PC-3 (cell line): ENCODE data around the gene CTRL. TPM values are rescaled to one million over a fixed set of nuclear protein-coding genes. Genes with fewer than 3 reads are reported as not detected.

ENCODE experiments used
- ATAC-seq: fragments of 200-7000 bp; cut with Tn5 transposase; 2 replicates; pipeline ENCODE4 v1.9.1; 2020; ENCODE audit warnings: mild to moderate bottlenecking, moderate library complexity
- BruUV-seq: library from RNA; stranded (reverse); fragments of 400-500 nt; replicated peaks from 2 replicates; lab custom pipeline; 2021; lab: Mats Ljungman, UMichigan
- CTCF ChIA-PET: fragments of 300-600 bp; sonication (Branson Sonifier 250); formaldehyde crosslinking; loops from one replicate; lab custom pipeline; 2022; ENCODE audit warnings: antibody characterized with exemption; lab: Charles Lee
- POLR2A ChIA-PET: fragments of 300-600 bp; sonication (Branson Sonifier 250); formaldehyde crosslinking; loops from one replicate; lab custom pipeline; 2022; ENCODE audit warnings: antibody characterized with exemption; ENCODE audit not compliant: unreplicated experiment; lab: Charles Lee
- DNase-seq: peaks from one replicate; pipeline ENCODE4 v3.0.0-alpha.2; 2015
- H2AFZ ChIP-seq: fragments of 300-600 bp; sonication (generic); 2 replicates; pipeline ENCODE4 v1.6.0; 2016; ENCODE audit warnings: antibody characterized with exemption, low read length
- H3F3A ChIP-seq: fragments of 300-600 bp; sonication (generic); one replicate; pipeline ENCODE4 v1.6.0; 2017; ENCODE audit warnings: antibody characterized with exemption, low read length, control low read depth, mild to moderate bottlenecking; ENCODE audit not compliant: unreplicated experiment
- H3K27ac ChIP-seq: fragments of 300-600 bp; sonication (generic); 2 replicates; pipeline ENCODE4 v1.5.1; 2016; ENCODE audit warnings: mild to moderate bottlenecking, low read length
- H3K27me3 ChIP-seq: fragments of 300-600 bp; sonication (generic); 2 replicates; pipeline ENCODE4 v1.6.1; 2016; ENCODE audit warnings: low read length, mixed read lengths
- H3K36me3 ChIP-seq: fragments of 300-600 bp; sonication (generic); 2 replicates; pipeline ENCODE4 v1.6.1; 2016; ENCODE audit warnings: low read depth, mixed run types, low read length, mixed read lengths
- H3K4me1 ChIP-seq: fragments of 300-600 bp; sonication (generic); 2 replicates; pipeline ENCODE4 v1.5.1; 2016; ENCODE audit warnings: low read length; ENCODE audit not compliant: insufficient read depth
- H3K4me2 ChIP-seq: fragments of 300-600 bp; sonication (generic); 2 replicates; pipeline ENCODE4 v1.6.0; 2016; ENCODE audit warnings: low read length
- H3K4me3 ChIP-seq: fragments of 300-600 bp; sonication (generic); 2 replicates; pipeline ENCODE4 v1.5.1; 2016; ENCODE audit warnings: mild to moderate bottlenecking, low read length, mixed read lengths
- H3K79me2 ChIP-seq: fragments of 300-600 bp; sonication (generic); 2 replicates; pipeline ENCODE4 v1.6.1; 2017; ENCODE audit warnings: low read length, mixed read lengths
- H3K9ac ChIP-seq: fragments of 300-600 bp; sonication (generic); 2 replicates; pipeline ENCODE4 v1.6.0; 2016; ENCODE audit warnings: mild to moderate bottlenecking, low read length
- H3K9me2 ChIP-seq: fragments of 300-600 bp; sonication (generic); replicated peaks from 2 replicates; pipeline ENCODE4 v1.6.1; 2016; ENCODE audit warnings: mixed run types, low read length, mixed read lengths
- H3K9me3 ChIP-seq: fragments of 300-600 bp; sonication (generic); 2 replicates; pipeline ENCODE4 v1.6.1; 2016; ENCODE audit warnings: low read length, mixed read lengths
- H4K20me1 ChIP-seq: fragments of 300-600 bp; sonication (generic); 2 replicates; pipeline ENCODE4 v1.6.1; 2016; ENCODE audit warnings: low read length, mixed read lengths
- CTCF ChIP-seq: fragments of 300-600 bp; sonication (generic); conservative IDR thresholded peaks from 2 replicates; pipeline ENCODE4 v1.5.1; 2017; ENCODE audit warnings: antibody characterized with exemption, low read depth, mild to moderate bottlenecking, low read length
- EZH2 ChIP-seq: fragments of 300-600 bp; sonication (generic); IDR thresholded peaks from one replicate; pipeline ENCODE4 v1.6.1; 2017; ENCODE audit warnings: antibody characterized with exemption, mild to moderate bottlenecking, low read length; ENCODE audit not compliant: unreplicated experiment
- EZH2phosphoT487 ChIP-seq: fragments of 300-600 bp; sonication (generic); IDR thresholded peaks from 2 replicates; pipeline ENCODE4 v1.6.1; 2018; ENCODE audit warnings: mild to moderate bottlenecking, antibody characterized with exemption, low read length, borderline replicate concordance
- intact Hi-C: fragments of 100-400 bp; cut with micrococcal nuclease; formaldehyde crosslinking; loops from 2 replicates; pipeline ENCODE4 v1.9.0; 2023
- total RNA-seq: library from RNA; depleted of rRNA; stranded (reverse); fragments of >200 nt; gene quantifications from 2 replicates; pipeline ENCODE4 v1.2.3, GENCODE V29; 2014

Gene CTRL
- total RNA-seq, 1 experiment from 2014 or later = 1.6 TPM

GRCh38 chr16:67969254-67970039, 37.8 kb upstream of the CTRL start:
- no peaks in the 10 kb centered on the region for H3K9me2 ChIP-seq
- peak overlapping the region; percentile 95 for H3K4me2 ChIP-seq
- H3K27me3 ChIP-seq = no peaks in the 10 kb centered on the region
- H3K4me1 ChIP-seq = peaks cover 17% of the 10 kb centered on the region
- H3K36me3 ChIP-seq = no peaks in the 10 kb centered on the region
- H3K9me3 ChIP-seq = no peaks in the 10 kb centered on the region
- DNase-seq = no peak
- CTCF ChIA-PET = no interaction called here
- H3F3A ChIP-seq = no peaks in the 10 kb centered on the region
- H3K4me3 ChIP-seq = peak overlapping the region; percentile 94
- peaks cover 29% of the 10 kb centered on the region for H3K79me2 ChIP-seq
- H3K9ac ChIP-seq = peak overlapping the region; percentile 81; the same call in 1 of the 2 replicates
- ATAC-seq = no peak
- no peak for TF ChIP-seq EZH2
- TF ChIP-seq EZH2phosphoT487 = no peak
- no peak for TF ChIP-seq CTCF
- H4K20me1 ChIP-seq = no peaks in the 10 kb centered on the region
- no TSS peak for BruUV-seq
- POLR2A ChIA-PET = no interaction called here
- H2AFZ ChIP-seq = peak overlapping the region; percentile 92
- intact Hi-C loops = no loop called here
- H3K27ac ChIP-seq = no peak overlapping the region

DNA sequence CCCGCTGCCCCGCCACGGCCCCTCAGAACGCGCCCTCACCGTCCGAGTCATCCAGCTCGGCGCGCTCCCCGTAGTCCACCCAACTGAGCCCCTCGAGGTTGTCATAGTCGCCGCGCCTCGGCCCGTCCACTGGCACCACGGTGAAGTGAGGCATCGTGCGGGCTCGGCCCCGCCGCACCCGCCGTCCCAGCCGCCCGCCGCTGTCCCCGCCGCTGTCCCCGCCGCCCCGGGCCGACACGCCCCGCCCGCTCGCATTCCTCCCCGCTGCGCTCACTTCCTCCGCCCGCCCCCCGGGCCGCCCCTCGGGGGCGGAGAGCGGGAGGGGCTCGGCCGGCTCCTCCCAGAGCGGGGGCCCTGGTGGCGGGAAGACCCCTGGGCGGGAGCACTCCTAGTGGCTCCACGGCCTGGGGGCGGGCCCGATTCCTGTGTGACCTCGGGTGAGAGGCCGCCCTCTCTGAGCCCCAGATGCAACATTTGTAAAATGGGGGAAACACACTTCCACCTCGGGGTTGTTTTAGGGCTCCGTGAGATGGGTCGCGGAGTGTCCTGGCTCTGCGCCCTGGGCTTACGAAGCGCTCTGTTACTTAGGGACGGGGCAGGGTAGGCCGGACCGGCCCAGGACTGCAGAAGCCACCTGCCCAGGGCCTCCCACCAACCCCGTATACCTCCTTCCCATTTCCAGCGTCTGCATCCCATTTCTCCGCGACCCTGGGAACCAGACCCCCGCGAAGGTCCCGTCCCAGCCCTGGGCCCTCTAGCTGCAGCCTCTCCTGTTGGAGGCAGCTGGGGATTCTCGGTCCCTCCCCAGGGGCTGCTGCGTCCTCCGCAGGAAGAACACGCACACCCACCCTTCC, 37.0 kb upstream of the CTRL start, which contains the start of gene SLC12A4:
TSS of gene SLC12A4 (minus strand) at position 238 of the 854 bp plus-strand sequence. CDS start at position 154, 84 bp downstream.
- TF ChIP-seq EZH2phosphoT487 (no peak), CTCF (no peak), EZH2 (no peak)
- H3K9me3 ChIP-seq = no peaks in the 10 kb centered on the region
- ChIA-PET POLR2A (no interaction called here), CTCF (no interaction called here)
- peak within 1 kb of the TSS; percentile 94 for H3K4me3 ChIP-seq
- H3K27me3 ChIP-seq = no peaks in the 10 kb centered on the region
- peak within 1 kb of the TSS; percentile 81 for H3K9ac ChIP-seq
- no peaks in the 10 kb centered on the region for H4K20me1 ChIP-seq
- peak within 1 kb of the TSS; percentile 95 for H3K4me2 ChIP-seq
- DNase-seq = peak; percentile 76
- H3K27ac ChIP-seq = no peak within 1 kb of the TSS
- peak; percentile 82 for ATAC-seq
- intact Hi-C loops = no loop called here
- no peaks in the 10 kb centered on the region for H3K9me2 ChIP-seq
- peaks cover 29% of the 10 kb centered on the region for H3K79me2 ChIP-seq
- H3F3A ChIP-seq = no peaks in the 10 kb centered on the region
- H3K36me3 ChIP-seq = no peaks in the 10 kb centered on the region
- no TSS peak for BruUV-seq
- peak within 1 kb of the TSS; percentile 92 for H2AFZ ChIP-seq
- H3K4me1 ChIP-seq = peaks cover 17% of the 10 kb centered on the region
